ENCODE measurements around the gene HMCN2. TPM values are rescaled to one million over a fixed set of nuclear protein-coding genes. Genes with fewer than 3 reads are reported as not detected.
"Not testable (repeated sequence)": the region's sequence is repeated elsewhere in the genome, so short reads cannot be mapped to it uniquely, and the experiment has no call there.

HMCN2 gene
- total RNA-seq, 2 experiments from 2014 or later, result not detected

DNA sequence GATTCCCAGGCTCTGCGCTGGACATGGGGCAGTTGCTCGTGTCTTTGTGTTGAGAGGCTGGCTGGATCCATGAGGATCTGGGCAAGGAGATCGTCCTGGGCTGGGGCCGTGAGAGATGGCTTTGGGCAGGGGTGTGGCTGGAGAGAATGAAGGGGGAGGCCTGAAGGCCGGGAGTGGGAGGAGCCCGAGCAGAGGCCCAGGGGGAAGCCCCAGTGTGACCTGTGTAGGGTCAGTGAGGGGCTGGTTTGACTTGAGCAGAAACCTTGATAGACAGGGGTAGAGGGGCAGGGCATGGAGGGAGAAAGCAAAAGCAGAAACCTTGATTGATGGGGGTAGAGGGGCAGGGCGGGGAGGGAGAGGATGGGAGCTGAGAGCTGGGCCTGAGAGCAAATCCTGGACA is 124.8 kb downstream of the HMCN2 start:
- DNase-seq, result no peak
- Mint-ChIP-seq H3K4me1 (no peaks in the 10 kb centered on the region), H3K9me3 (no peaks in the 10 kb centered on the region), H3K36me3 (ENCODE audit: low read depth) (no peaks in the 10 kb centered on the region), H3K4me3 (no peak overlapping the region), H3K27ac (no peak overlapping the region), H3K27me3 (no peaks in the 10 kb centered on the region)
- POLR2A ChIA-PET, result no interaction called here
- CTCF ChIA-PET, result interaction anchor here (0.6 kb wide), 1 partner anchor 277 kb away, joined by 4 read pairs; no protein-coding TSS in a partner anchor

DNA sequence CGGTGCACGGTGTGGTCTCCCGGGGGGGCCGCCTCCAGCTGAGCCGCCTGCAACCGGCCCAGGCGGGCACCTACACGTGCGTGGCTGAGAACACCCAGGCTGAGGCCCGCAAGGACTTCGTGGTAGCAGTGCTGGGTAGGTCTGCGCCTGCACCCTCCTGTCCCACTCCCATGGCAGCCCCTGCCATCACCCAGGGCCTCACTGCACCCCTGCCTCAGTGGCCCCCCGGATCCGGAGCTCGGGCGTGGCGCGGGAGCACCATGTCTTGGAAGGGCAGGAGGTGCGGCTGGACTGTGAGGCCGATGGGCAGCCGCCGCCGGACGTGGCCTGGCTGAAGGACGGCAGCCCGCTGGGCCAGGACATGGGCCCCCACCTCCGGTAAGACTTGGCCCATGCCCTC is 125.4 kb downstream of the HMCN2 start:
- no peaks in the 10 kb centered on the region for H3K36me3 Mint-ChIP-seq (ENCODE audit: low read depth)
- ChIA-PET POLR2A (no interaction called here), CTCF (interaction anchor here (0.6 kb wide), 1 partner anchor 277 kb away, joined by 4 read pairs; no protein-coding TSS in a partner anchor)

DNA sequence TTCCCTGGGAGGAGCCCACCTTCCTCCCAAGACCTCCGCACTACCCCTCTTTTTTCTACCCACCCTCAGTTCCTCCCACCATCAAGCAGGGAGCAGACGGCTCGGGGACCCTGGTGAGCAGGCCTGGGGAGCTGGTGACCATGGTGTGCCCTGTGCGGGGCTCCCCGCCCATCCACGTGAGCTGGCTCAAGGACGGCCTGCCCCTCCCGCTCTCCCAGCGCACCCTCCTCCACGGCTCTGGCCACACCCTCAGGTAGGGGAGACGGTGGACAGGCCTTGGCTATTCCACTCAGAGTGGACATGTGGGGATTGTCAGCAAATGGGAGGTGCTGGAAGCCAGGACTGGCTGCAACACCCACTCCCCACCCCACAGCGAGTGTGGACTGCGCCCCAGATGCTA is 126.3 kb downstream of the HMCN2 start:
- Mint-ChIP-seq H3K4me1 (no peaks in the 10 kb centered on the region), H3K4me3 (no peak overlapping the region), H3K36me3 (ENCODE audit: low read depth) (no peaks in the 10 kb centered on the region), H3K27ac (no peak overlapping the region), H3K9me3 (no peaks in the 10 kb centered on the region), H3K27me3 (no peaks in the 10 kb centered on the region)
- ChIA-PET POLR2A (no interaction called here), CTCF (no interaction called here)
- no peak for DNase-seq

More for the DNA sequence above, 125.4 kb downstream of the HMCN2 start:
- Mint-ChIP-seq H3K27ac (no peak overlapping the region), H3K9me3 (no peaks in the 10 kb centered on the region), H3K4me1 (no peaks in the 10 kb centered on the region), H3K4me3 (no peak overlapping the region), H3K27me3 (no peaks in the 10 kb centered on the region)
- DNase-seq, result no peak

DNA sequence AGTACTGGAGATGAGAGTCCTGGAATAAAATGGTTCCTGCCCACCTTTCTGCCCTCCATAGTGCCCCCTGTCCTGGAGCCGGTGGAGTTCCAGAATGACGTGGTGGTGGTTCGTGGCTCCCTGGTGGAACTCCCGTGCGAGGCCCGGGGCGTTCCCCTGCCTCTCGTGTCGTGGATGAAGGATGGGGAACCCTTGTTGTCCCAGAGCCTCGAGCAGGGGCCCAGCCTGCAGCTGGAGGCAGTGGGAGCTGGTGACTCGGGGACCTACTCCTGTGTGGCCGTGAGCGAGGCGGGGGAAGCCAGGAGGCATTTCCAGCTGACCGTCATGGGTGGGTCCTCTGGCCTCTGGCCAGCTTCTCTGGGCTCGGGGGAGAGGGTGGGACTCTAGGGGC is 128.1 kb downstream of the HMCN2 start:
- no peaks in the 10 kb centered on the region for H3K9me3 Mint-ChIP-seq
- ChIA-PET CTCF (no interaction called here), POLR2A (no interaction called here)
- H3K4me1 Mint-ChIP-seq, result no peaks in the 10 kb centered on the region
- no peak overlapping the region for H3K27ac Mint-ChIP-seq
- no peaks in the 10 kb centered on the region for H3K27me3 Mint-ChIP-seq
- no peak overlapping the region for H3K4me3 Mint-ChIP-seq
- DNase-seq, result no peak
- no peaks in the 10 kb centered on the region for H3K36me3 Mint-ChIP-seq (ENCODE audit: low read depth)

- H3K27me3 Mint-ChIP-seq, result no peaks in the 10 kb centered on the region
- H3K9me3 Mint-ChIP-seq, result no peaks in the 10 kb centered on the region
- ChIA-PET POLR2A (no interaction called here), CTCF (no interaction called here)
- no peak for DNase-seq
- H3K36me3 Mint-ChIP-seq (ENCODE audit: low read depth), result no peaks in the 10 kb centered on the region
- no peak overlapping the region for H3K27ac Mint-ChIP-seq
- no peaks in the 10 kb centered on the region for H3K4me1 Mint-ChIP-seq
- H3K4me3 Mint-ChIP-seq, result no peak overlapping the region
Observed at GRCh38 chr9:130394320-130394719, 128.8 kb downstream of the HMCN2 start.

DNA sequence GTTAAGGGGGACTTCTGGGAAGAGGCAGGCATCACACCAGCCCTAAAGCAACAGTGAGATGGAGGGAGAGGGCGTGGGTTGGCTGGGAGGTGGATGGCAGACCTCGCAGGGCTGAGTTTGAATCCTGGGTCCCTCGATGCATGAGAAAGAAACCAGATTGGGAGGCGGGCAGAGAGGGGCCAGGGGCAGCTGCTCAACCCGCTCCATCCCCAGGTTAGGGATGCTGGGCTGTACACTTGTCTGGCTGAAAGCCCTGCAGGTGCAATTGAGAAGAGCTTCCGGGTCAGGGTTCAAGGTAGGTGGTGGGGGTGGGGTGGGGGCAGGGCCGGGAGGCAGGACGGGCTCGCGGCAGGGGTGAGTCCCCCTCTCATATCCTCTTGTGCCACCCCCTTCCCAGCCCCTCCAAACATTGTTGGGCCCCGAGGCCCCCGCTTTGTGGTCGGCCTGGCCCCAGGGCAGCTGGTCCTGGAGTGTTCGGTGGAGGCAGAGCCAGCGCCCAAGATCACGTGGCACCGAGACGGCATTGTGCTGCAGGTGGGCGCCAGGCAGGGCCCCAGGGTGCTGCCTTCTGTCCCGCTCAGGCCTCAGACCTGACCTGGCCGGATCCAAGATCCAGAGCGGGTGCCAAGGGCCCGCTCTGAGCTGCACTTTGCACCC is 129.4 kb downstream of the HMCN2 start:
- POLR2A ChIA-PET, result no interaction called here
- Mint-ChIP-seq H3K36me3 (ENCODE audit: low read depth) (no peaks in the 10 kb centered on the region), H3K9me3 (no peaks in the 10 kb centered on the region), H3K4me1 (no peaks in the 10 kb centered on the region), H3K27me3 (no peaks in the 10 kb centered on the region), H3K27ac (no peak overlapping the region), H3K4me3 (no peak overlapping the region)
- DNase-seq, result no peak
- CTCF ChIA-PET, result interaction anchor here (1.1 kb wide), 1 partner anchor 24 kb away, joined by 3 read pairs; no protein-coding TSS in a partner anchor

- Mint-ChIP-seq H3K27me3 (no peaks in the 10 kb centered on the region), H3K27ac (no peak overlapping the region), H3K9me3 (no peaks in the 10 kb centered on the region), H3K4me1 (no peaks in the 10 kb centered on the region), H3K36me3 (ENCODE audit: low read depth) (no peaks in the 10 kb centered on the region), H3K4me3 (no peak overlapping the region)
- no peak for DNase-seq
- ChIA-PET CTCF (interaction anchor here (1.1 kb wide), 1 partner anchor 25 kb away, joined by 3 read pairs; no protein-coding TSS in a partner anchor), POLR2A (no interaction called here)
Observed at GRCh38 chr9:130395810-130396435, 130.4 kb downstream of the HMCN2 start.

DNA sequence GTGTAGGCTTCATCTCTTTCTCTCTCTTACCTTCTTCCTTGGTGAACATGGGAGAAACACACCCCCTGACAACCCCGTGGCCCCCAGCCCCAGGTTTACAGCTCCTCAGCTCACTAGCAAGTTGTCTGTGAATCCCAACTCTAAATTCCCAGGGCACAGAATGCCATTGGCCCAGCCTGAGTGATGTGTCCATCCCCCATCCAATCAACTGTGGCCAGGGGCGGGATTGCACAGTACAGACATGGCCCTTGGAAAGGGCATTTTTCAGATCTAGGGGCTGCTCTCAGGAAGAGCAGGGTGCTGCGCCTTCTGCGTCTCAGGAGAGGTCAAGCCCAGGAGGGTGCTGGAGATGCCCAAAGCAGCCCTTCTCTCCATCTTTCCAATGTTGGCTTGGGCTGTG is 131.0 kb downstream of the HMCN2 start:
- Mint-ChIP-seq H3K27ac (no peak overlapping the region), H3K27me3 (no peaks in the 10 kb centered on the region), H3K36me3 (ENCODE audit: low read depth) (no peaks in the 10 kb centered on the region), H3K4me3 (no peak overlapping the region), H3K9me3 (no peaks in the 10 kb centered on the region), H3K4me1 (no peaks in the 10 kb centered on the region)
- CTCF ChIA-PET, result no interaction called here
- POLR2A ChIA-PET, result no interaction called here
- DNase-seq, result no peak

DNA sequence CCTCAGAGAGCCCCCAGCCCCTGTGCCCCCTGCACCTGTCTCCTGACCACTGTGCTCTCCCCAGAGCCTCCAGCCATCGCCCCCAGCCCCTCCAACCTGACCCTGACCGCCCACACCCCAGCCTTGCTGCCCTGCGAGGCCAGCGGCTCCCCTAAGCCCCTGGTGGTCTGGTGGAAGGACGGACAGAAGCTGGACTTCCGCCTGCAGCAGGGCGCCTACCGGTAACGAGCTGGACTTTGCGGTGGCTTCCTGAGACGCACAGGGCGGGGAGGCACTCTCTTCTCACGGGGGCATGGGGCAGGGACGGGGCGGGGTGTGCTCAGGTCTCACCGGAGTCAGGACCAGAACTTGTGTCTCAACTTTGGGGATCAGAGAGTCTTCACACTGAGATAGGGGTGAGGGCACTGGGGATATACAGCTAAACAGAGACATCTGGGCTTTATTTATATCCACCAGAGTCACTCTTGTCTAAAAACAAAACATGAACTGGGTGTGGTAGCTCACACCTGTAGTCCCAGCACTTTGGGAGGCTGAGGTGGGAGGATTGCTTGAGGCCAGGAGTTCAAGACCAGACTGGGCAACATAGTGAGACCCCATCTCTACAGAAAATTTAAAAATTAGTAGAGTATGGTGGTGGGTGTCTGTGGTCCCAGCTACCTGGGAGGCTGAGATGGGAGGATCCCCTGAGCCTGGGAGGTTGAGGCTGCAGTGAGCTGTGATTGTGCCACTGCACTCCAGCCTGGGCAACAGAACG is 133.1 kb downstream of the HMCN2 start:
- POLR2A ChIA-PET, result no interaction called here
- CTCF ChIA-PET, result interaction anchor here (0.6 kb wide), 1 partner anchor 647 kb away, joined by 3 read pairs; no protein-coding TSS in a partner anchor
- no peak overlapping the region for H3K4me3 Mint-ChIP-seq
- no peak overlapping the region for H3K27ac Mint-ChIP-seq
- H3K9me3 Mint-ChIP-seq, result no peaks in the 10 kb centered on the region
- no peaks in the 10 kb centered on the region for H3K27me3 Mint-ChIP-seq
- H3K4me1 Mint-ChIP-seq, result no peaks in the 10 kb centered on the region
- no peak for DNase-seq
- H3K36me3 Mint-ChIP-seq (ENCODE audit: low read depth), result no peaks in the 10 kb centered on the region

DNA sequence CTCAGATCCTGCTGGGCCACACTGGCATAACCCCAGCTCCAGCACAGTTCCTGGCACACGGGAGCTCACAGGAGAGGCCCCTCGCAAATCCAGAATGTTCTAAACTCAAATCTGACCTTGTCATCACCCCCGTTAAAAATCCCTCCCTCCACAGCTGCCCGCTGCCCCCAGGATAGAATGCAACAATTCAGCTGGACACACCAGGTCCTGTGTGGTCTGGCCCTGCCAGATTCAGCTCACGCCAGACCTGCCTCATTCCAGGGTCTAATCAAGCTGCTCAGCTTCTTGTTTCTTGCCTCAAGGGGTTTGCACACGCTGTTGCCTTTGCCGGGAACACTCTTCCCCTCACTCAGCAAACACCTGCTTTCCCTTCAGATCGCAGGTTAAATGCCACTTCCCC is 134.2 kb downstream of the HMCN2 start:
- DNase-seq, result no peak
- Mint-ChIP-seq H3K4me1 (no peaks in the 10 kb centered on the region), H3K27ac (no peak overlapping the region), H3K27me3 (no peaks in the 10 kb centered on the region), H3K36me3 (ENCODE audit: low read depth) (no peaks in the 10 kb centered on the region), H3K4me3 (no peak overlapping the region), H3K9me3 (no peaks in the 10 kb centered on the region)
- CTCF ChIA-PET, result no interaction called here
- POLR2A ChIA-PET, result no interaction called here

DNA sequence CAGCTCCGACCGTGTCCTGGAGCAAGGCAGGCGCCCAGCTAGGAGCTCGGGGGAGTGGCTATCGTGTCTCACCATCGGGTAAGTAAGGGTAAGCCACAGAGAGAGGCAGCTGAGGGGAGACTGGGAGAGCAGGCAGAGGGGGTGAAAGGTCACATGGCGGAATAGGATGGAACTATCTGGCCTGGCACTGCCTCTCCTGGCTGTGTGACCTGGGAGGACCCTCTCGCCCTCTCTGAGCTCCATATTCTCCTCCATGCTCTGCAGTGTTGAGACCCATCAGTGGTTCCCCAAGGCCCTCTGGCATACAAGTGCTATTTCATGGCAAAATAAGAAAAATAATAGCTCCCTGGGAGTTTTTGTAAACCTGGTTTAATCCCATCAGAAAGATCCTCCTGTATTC is 135.3 kb downstream of the HMCN2 start:
- no peaks in the 10 kb centered on the region for H3K36me3 Mint-ChIP-seq (ENCODE audit: low read depth)
- ChIA-PET POLR2A (no interaction called here), CTCF (no interaction called here)
- no peak for DNase-seq
- H3K4me1 Mint-ChIP-seq, result no peaks in the 10 kb centered on the region
- H3K27me3 Mint-ChIP-seq, result no peaks in the 10 kb centered on the region
- no peak overlapping the region for H3K27ac Mint-ChIP-seq
- H3K4me3 Mint-ChIP-seq, result no peak overlapping the region
- H3K9me3 Mint-ChIP-seq, result no peaks in the 10 kb centered on the region

DNA sequence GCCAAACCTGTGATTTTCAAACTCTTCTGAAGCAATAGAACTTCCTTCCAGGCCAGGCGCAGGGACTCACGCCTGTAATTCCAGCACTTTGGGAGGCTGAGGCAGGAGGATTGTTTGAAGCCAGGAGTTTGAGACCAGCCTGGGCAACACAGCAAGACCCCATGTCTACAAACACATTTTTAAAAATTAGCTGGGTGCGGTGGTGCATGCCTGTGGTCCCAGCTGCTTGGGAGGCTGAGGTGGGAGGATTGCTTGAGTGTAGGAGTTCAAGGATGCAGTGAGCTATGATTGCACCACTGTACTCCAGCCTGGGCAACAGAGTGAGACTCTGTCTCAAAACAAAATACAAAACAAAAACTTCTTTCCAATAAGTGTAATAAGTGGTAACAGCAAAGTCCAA is 136.2 kb downstream of the HMCN2 start:
- H3K4me1 Mint-ChIP-seq; H3K36me3 Mint-ChIP-seq (ENCODE audit: low read depth); DNase-seq; POLR2A ChIA-PET; H3K27me3 Mint-ChIP-seq; CTCF ChIA-PET; H3K9me3 Mint-ChIP-seq; H3K27ac Mint-ChIP-seq; H3K4me3 Mint-ChIP-seq: not testable (repeated sequence)

GRCh38 chr9:130402243-130402642 is 136.7 kb downstream of the HMCN2 start:
- no peaks in the 10 kb centered on the region for H3K9me3 Mint-ChIP-seq
- no peak overlapping the region for H3K27ac Mint-ChIP-seq
- POLR2A ChIA-PET, result no interaction called here
- no peak for DNase-seq
- H3K4me1 Mint-ChIP-seq, result no peaks in the 10 kb centered on the region
- H3K27me3 Mint-ChIP-seq, result no peaks in the 10 kb centered on the region
- no peaks in the 10 kb centered on the region for H3K36me3 Mint-ChIP-seq (ENCODE audit: low read depth)
- CTCF ChIA-PET, result no interaction called here
- H3K4me3 Mint-ChIP-seq, result no peak overlapping the region

Measured in activated CD4-positive, alpha-beta T cell treated with anti-CD3 and anti-CD28 coated beads, Interleukin-2, amount 10 ng/mL, durations not matched to agents 7 days and 5 days (primary cell).